GM21529 (cell line): ENCODE data around the gene CRY1.

Experiments used
- ATAC-seq: cut with Tn5 transposase; IDR thresholded peaks from one replicate; pipeline ENCODE4 v1.9.1; 2021; ENCODE audit not compliant: unreplicated experiment

Gene CRY1

DNA sequence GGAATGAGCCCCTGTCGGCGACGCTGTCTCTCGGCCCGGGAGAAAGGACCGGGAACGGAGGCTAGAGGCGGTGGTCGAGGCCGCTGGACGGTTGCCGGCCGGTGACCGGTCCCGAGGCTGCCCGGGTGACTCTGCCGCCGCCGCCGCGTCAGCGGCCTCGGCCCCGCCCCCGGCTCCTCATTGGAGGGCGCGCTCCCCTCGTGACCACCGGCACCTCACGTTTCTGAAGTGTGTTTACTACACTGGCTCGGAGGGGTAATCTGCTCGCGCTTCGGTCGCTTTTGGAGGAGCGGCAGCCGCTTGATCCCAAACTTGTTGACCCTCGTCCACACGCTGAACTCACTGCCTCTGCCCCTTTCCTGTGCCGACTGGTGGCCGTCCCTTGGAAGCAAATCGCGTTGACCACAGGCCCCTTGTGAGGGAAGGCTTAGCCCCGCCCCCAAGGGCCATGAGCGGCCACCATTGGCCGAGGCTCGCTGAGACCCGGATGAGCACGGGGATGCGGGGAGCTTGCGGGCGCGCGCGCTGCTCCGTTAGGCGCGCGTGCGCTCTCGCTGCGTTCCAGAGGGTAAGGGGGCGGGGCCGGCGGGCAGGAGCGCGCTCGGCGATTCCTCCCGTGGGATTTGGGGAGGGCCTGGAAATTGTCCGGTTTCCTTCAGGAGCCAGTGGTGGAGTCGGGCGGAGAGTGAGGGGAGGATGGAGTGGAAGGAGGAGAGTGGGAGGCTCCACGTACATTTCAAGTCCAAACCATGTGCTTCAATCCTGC, at the start of gene CRY1:
CRY1 (minus strand) TSS at position 133 of the 766 bp plus-strand sequence. CDS start 588 bp downstream, outside the sequence.
- peak; percentile 90 for ATAC-seq

DNA sequence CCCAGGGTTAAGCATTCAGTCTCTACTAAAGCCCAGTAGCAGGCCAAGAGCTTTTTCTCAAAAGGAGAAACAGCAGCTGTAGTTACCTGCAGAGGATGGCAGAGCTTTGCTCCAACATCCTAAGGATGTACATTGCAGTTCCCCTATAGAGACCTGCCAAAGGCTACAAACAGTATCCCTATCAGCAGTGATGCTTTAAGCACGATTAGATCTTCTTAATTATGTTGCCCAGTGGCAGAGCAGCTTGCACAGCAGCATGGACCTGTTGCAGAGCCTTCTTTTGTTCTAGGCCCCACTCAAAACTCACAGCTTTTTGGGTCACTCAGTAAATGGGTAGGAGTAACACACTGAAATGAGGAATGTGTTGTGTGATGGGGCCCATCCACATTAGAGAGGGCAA, 46.4 kb upstream of the CRY1 start:
- ATAC-seq: no peak

DNA sequence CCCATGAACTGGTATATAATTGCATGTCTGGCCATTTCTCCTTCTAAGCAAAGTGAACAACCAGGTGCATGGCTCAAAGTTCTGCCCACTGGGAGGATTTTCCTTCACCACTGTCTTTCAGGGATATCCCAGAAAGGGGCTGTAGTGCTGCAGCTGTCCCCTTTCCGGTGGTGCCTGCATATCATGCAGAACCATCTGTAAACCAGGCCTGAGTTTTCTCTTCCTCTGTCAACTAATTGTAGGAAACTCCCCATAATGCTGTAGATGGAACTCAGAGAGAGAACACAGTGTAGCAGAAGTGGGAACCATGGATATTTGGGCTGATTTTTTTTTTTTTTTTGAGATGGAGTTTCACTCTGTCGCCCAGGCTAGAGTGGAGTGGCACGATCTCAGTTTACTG, 45.6 kb upstream of the CRY1 start:
- no peak for ATAC-seq

DNA sequence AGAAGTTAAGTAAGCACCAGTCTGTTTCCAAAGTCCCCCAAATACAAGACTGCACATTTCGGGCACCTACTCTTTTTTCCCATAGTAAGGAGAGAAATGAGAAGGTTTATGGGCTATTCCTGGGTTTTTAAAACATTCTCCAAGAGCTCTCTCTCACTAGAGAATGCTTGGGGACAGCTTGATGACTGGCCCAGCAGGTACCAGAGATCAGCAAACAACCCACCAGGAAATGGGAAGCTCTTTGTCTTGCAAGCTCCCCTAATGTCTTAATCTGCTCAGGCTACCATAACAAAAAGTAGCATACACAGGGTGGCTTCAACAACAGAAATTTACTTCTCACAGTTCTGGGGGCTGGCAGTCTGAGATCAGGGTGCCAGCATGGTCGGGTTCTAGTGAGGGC, 41.8 kb upstream of the CRY1 start:
- ATAC-seq: no peak

DNA sequence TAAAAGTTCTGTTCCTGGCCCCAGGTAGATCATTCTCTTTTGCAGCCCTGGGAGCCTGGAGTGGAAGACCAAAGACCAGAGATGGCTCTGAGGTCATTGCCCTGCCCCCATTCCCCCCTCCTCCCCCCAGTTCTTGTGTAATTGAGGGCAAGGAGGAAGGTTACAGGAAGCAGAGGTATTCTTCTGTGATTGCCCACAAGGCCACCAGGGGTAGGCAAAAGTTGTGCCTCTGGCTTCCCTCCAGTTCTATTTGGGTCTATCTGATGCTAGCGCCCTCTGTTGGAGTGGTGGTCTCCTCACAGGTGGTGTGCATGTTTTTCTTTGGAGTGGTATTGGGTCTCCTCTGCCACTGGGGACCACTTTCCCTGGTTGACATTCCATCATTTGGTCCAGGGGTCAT, 41.2 kb upstream of the CRY1 start:
- no peak for ATAC-seq

DNA sequence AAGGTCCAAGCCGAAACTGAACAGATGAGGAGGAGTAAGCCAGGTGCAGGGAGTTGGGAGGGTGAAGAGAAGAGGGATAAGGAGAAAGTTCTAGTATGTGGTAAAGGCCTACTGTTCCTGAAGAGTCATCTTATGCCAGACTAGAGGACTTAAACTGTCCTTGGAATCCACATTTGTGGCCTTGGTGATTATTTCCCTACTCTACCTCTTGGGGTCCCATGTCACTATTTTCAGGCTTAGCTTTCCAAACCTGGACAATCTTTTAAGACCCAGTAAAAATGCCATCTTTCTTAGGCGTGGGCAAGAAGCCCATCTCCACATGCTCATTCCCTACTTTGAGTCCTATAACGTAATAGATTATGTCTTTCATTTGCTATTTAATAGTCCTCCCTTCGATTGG, 40.1 kb upstream of the CRY1 start:
- ATAC-seq: no peak

DNA sequence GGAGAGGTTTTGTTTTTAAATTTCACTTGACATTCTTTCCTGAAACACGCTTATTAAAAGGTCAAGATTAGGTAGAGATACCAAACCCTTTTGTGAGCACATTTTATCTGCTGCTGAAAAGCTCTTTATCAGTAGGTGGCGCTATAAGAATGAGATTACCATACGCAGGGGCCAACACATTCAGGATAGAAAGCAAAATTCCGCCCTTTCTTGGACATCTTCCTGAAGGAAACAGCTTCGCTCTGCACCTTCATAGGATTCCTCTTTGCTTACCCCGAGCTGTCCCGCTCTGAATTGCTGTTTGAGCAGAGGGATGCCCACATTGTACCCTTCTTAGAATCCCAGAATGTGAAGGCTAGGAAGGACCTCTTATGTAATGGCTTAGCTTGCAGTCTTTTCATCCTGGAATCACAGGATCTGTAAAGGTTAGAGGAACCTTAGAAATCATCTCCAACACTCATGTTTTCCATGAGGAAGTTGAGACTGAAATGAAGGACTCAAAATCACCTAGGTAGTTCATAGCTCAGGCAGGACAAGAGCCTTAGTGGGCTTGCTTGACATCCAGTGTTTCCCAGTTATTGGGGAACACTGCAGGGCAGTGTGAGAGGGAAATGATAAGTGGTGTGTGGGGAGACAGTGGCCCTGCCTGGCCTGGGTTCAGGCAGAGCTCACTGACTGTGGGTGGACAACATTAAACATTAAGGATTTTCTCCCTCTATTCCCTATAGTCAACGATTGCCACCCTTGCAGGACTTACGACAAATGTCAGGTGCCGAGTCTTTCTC, 38.7 kb upstream of the CRY1 start:
- ATAC-seq: no peak

DNA sequence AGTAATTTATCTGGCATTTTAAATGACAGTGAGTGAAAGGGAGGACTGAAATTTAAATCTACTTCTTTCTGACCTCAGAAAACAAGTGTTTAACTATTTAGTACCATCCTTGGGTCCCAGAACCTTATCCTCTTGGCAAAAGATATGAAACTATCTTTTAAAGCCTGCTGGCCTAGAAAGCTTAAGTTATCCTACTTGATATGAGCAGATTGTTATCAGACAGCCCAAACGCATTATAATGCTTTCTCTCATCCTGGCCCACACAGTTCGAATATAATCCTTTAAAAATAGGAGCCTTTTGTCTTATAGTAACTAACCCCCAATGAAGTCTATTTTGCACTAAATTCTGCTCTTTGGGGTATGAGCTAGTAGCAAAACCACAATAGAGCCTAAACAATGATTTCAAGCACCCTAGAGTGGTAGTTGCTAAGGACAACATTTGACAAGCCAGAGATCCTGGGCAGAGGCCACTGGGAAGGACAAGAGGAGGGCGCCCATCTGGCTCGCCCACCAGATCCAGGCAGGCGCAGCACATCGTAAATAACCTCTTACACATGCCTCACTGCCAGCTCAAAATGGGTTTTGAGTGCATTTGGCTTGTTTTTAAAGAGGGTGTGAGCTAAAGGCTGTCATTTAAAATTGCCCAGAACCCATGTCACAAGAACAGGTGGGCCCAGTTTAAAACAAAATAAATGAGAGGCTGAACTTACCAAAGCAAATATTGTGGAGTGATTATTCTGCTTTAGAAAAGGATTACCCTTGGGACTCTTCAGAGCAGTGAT, 37.7 kb upstream of the CRY1 start:
- ATAC-seq: no peak

DNA sequence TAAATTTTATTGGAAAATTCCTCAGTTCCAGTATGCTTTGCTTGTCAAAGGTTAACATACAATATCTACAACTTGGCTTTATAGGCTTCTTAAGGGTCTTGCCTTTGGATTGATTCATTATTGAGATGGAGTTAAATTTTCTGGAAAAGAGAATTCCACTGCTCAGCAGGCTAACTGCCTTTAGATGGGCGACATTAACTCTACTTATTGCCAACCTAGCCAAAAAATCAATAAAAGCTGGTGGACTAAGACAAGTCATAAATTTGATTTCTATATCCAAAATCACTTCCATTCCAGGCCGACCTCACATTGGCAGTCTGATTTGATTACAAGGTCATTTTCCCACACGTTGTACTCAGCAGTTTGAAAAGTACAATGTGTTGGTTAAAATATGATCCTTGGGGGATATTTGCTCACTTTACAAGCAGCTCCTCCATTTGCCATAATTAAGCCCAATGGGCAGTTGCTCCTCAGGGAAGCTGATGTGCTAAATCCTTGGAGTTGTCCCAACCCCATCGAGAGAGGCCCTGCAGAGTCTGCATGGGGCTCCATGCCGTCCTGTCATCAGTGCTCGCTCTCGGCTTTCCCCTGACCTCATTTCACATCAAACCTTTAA, 36.1 kb upstream of the CRY1 start:
- ATAC-seq: no peak

DNA sequence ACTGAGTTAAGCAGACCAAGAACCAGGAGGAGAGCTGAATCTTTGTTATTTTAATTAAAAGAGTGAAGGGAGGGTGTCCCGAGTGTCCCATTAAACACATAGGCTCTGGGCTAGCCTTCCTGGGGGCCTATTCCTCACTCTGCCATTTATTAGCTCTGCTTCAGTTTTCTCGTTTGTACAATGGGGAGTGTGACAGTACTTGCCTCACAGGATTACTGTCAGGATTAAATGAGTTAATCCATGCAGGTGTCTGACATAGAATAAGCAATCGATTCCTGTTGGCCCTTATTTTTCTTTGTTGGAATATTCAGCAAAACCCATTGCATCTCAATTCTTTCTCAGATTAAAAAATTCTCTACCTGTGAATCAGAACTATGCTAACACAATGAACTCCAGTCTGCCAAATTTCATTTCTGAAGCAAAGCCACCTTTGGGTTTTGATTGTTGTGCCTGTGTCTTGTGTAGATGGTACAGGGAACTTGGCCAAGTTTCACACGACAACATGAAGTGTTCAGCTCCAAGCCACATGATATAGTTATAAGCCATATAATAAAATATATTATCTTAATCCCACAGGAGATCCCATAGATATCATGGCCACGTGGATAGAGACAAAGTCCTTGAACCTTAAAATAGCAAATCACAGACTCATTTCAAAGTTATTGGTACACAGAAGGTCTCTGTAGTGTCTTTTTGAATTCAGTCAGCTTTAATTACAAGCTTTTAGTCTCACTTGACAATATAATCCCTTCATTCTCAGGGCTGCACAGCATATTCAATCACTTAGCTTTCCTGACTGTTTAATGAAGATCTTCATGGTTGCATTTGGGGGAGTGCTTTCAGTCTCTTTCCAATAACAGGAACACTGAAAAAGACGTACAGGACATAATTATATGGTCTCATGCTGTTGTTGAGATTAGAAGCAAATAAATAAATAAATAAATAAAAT, 34.4 kb upstream of the CRY1 start:
- no peak for ATAC-seq

DNA sequence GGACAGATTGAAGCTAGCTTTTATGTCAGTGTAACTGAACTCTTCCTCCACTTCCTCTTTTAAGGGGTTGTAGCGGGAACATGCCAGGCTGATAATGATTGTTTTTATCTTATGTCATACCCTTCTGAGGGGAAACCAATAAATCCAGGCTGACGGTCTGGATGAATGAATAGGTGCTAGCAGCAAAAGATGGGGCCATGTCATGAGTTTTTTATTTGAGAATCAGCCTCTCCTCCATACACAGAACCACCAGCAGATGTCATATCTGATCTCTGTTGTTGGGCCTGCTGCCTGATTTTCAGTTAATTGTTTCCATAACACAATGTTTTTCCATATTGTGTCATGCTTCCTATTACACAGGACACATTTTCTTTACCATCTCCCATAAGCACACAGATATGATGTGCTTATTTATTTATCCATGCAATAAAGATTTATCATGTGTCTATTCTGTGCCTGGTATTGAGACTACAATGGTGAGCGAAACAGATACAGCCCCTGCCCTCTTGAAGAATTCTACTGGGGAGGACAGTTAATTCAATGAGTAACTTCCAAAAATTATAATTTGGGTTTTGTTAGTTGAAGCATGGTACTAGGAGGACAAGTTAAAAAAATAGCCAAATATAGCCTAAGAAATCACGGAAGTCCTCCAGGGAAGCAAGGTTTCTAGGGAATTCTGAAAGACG, 33.6 kb upstream of the CRY1 start:
- ATAC-seq: no peak

DNA sequence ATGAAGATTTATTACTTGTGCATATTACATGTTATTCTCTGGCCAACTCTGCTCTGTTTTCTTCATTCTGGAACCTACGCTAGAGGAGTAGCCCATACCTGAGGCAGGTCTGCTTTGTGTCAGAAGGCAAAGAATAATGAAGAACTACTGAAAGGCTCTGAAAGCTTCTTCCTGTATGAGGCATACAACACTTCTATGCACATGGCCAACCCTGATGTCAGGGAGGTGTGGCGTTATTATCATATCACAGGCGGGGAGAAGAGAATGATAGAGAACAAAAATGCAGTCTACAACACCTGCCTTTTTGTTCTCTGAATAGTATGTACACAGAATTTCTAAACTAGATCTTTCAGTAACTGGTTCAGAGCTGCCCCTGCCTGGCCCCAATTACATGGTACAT, 32.5 kb upstream of the CRY1 start:
- no peak for ATAC-seq

DNA sequence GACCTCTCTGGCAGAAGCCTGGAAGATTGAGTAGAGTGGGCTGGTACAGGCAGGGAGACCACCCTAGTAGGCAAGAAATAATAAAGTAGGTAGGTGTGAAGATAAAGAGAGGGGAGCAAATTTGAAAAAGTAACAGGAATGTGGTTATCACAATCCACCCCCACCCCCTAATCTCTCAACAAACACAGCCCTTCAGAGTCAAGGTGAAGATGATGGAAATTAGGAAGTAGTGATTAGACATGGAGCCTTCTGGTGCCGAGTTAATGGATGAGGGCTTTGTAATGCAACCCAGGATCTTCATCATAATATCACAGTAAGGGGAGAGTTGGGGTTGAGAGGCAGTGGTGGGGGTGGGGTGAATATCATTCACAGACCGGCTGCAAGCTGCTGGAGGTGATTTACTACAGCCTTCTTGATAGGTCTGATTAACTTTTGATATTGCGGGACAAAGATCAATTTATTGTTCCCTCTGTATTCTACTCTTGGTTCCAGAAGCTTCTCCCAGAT, 29.2 kb upstream of the CRY1 start:
- ATAC-seq: no peak

DNA sequence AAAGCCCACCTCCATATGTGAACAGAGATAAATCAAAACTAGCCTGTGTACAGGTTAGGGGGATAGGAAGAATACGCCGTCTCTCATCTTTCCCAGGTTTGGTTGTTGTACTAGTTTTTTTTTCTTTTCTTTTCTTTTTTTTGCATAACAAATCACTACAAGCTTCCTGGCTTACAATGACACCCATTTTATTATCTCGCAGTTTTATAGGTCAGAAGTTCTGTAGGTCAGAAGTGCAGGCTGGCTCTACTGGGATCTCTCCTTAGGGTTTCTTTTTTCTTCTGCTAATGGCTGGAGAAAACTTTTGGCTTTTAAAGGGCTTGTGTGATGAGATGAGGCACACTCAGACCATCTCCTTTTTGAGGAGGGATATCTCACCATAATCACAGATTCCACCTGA, 25.7 kb upstream of the CRY1 start:
- ATAC-seq: no peak

DNA sequence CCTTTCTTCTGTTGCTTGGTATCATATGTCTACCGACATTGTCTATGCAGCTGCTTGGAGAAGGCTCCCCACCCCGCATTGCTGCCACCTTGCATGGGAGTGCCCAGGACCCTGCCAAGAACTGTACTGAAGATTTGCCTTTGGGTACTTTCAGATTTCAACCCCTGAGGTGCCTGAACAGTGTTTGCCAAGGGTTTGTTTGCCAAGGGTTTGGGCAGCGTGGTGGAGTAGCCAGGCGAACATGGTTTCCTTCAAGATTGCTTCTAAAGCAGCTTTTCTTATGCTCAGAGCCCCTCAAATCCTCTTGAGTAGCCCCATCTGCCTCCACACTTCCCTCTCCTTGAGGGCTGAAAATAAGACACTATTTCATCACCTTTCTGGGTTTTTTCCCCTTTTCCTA, 25.3 kb upstream of the CRY1 start:
- ATAC-seq: no peak

DNA sequence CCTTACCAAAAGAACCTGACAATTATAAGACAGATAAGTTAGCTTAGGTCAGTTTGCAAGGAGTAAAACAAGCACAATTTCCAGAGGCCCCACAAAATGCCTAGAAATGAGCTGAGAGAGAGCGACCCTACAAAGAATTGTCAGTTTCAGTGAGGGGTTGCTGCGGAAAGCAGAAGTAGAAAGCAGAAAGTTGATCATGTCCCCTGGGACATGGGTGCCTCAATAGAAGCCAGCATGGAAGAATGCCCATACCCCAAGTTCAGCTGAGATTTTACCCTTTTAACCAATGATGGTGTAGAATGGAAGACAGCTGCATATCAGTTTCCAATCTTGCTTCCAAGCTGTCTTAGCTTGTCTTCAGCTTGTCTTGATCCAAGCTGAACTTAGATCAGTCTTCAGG, 21.8 kb upstream of the CRY1 start:
- ATAC-seq: no peak

DNA sequence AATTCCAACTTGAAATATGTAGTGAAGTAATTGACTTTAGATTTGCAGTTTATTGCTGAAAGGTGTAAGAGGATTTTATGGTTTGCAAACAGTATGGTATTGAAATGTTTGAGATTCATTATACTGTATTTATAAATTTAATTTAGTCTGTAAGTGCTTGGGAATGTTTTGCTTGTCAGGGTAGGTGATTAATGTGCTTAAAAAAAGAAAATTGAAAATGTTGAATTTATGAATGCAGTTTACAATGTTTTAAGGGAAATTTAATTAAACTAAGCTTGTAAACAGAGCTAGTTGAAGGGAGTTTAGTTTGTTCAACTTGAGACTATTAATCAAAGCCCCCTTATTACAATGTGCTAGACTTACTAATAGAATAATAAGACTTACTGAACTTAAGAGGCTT, 18.0 kb upstream of the CRY1 start:
- no peak for ATAC-seq

DNA sequence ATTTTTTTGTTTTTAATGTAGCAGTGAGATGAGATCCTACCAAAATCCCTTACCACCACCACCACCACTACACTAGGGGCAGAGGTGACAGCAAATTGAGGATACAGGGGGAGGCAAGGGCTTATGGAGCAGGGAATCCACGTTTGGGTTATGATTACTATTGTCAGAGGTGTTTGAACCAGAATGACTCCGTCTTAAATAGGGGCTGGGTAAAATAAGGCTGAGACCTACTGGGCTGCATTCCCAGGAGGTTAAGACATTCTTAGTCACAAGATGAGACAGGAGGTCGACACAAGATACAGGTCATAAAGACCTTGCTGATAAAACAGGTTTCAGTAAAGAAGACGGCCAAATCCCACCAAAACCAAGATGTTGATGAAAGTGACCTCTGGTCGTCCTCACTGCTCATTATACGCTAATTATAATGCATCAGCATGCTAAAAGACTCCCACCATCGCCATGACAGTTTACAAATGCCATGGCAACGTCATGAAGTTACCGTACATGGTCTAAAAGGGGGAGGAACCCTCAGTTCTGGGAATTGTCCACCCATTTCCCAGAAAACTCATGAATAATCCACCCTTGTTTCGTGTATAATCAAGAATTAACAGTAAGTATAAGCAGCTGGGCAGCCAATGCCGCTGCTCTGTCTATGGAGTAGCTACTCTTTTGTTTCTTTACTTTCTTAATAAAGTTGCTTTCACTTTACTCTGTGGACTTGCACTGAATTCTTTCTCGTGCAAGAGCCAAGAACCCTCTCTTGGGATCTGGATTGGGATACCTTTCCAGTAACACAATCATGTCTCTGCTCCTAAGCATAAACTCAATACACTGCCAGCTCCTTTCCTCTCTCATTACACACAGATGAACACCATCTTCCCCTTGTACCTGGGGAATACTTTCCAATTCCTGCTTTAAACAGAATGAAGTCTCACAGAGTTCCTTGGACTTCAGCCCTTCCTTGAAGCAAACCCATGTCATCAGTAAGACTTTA, 16.7 kb upstream of the CRY1 start:
- no peak for ATAC-seq
